Gastroesophageal sphincter (tissue), 4 donors: ENCODE measurements around the gene SH2B2. TPM values are rescaled to one million over a fixed set of nuclear protein-coding genes. Genes with fewer than 3 reads are reported as not detected.

ENCODE experiments used
- ATAC-seq: fragments of 150-250 bp; one replicate; pipeline ENCODE4 v1.9.1; 2016; ENCODE audit warnings: mild to moderate bottlenecking, moderate library complexity
- H3K27ac ChIP-seq, 4 donors: fragments of 200-600 bp; sonication (generic) in 3 of 4; 1 replicate in 3 of 4; 2 replicates in 1 of 4; pipeline ENCODE4 v1.5.1; 2016 to 2019
- H3K27me3 ChIP-seq: fragments of 200-600 bp; sonication (generic); one replicate; pipeline ENCODE4 v1.5.1; 2019
- H3K36me3 ChIP-seq, 2 donors: fragments of 200-600 bp; sonication (generic); one replicate each; pipeline ENCODE4 v1.5.1; 2019; ENCODE audit warnings: control low read depth in 1 of 2
- H3K4me1 ChIP-seq, 3 donors: fragments of 200-600 bp; sonication (generic); 1 replicate in 2 of 3; 2 replicates in 1 of 3; pipeline ENCODE4 v1.5.1; 2016 to 2019; ENCODE audit warnings: control low read depth in 2 of 3
- H3K4me3 ChIP-seq, 2 donors: fragments of 200-600 bp; sonication (generic); one replicate each; pipeline ENCODE4 v1.5.1; 2019; ENCODE audit warnings: mild to moderate bottlenecking in 1 of 2, moderate library complexity in 1 of 2
- H3K9me3 ChIP-seq, 3 donors: fragments of 200-600 bp; sonication (generic); one replicate each; pipeline ENCODE4 v1.5.1; 2017 to 2019; ENCODE audit warnings: control low read depth in 2 of 3
- EP300 ChIP-seq: sonication (generic); formaldehyde crosslinking; IDR thresholded peaks from one replicate; pipeline ENCODE4 v1.6.1; 2017; ENCODE audit warnings: antibody characterized with exemption, mild to moderate bottlenecking
- POLR2A ChIP-seq, 2 donors: fragments of 450-650 bp; IDR thresholded peaks; one replicate each; pipeline ENCODE4 v1.6.1; 2017; ENCODE audit warnings: antibody characterized with exemption in 2 of 2, mild to moderate bottlenecking in 2 of 2, moderate library complexity in 1 of 2
- POLR2AphosphoS5 ChIP-seq: sonication (generic); formaldehyde crosslinking; IDR thresholded peaks from one replicate; pipeline ENCODE4 v1.6.1; 2017; ENCODE audit warnings: antibody characterized with exemption
- WGBS, 2 donors: methylation state at CpG; one replicate each; pipeline ENCODE4 v1.1.5; 2018; ENCODE audit warnings: low coverage in 1 of 2; 5-methylcytosine and 5-hydroxymethylcytosine counted together
- total RNA-seq, 4 donors: library from RNA; depleted of rRNA; stranded (reverse); fragments of >200 nt; gene quantifications; one replicate each; pipeline ENCODE4 v1.1.0, GENCODE V29; 2016
- TF ChIP-seq, protein P1 (sequence below), 4 experiments: fragments of 200-600 bp in 2 of 4; fragments of 450-650 bp in 2 of 4; sonication (generic) in 1 of 4; IDR thresholded peaks; one replicate each; pipeline ENCODE4 v1.5.1; 2017 to 2019; ENCODE audit warnings: antibody characterized with exemption in 4 of 4, mild to moderate bottlenecking in 2 of 4, moderate library complexity in 2 of 4

SH2B2 gene
- total RNA-seq, 4 donors from 2014 or later: 2.8 to 8.0 (median 3.8) TPM

DNA sequence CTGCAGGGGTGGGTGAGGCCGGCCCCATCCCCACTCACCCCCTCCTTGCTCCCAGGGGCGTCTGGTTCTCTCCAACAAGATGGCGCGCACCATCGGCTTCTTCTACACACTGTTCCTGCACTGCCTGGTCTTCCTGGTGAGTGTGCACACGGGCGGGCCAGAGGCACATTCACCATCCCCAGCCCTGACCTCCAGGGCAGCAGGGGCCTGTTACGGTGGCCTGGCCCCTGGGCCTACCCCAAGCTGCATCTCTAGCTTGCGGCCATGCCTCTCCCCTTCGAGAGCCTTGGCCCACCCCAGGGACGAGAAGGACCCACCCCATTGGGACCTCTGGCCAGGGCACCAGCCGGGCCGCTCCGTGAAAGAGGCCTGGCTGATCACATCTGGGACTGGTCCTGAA, 4.9 kb upstream of the SH2B2 start:
- Histone ChIP-seq H3K27ac (no peak overlapping the region), H3K4me1 (peaks cover 0 to 22% (median 6%) of the 10 kb centered on the region in 3 donors), H3K4me3 (no peak overlapping the region), H3K27me3 (no peaks in the 10 kb centered on the region), H3K36me3 (no peaks in the 10 kb centered on the region), H3K9me3 (no peaks in the 10 kb centered on the region)
- WGBS, 2 donors: 93% methylated on average over 3 of the region's 14 CpGs; no CpG with 5 or more reads in 1 of the 2 donors
- TF ChIP-seq, protein P1, sequence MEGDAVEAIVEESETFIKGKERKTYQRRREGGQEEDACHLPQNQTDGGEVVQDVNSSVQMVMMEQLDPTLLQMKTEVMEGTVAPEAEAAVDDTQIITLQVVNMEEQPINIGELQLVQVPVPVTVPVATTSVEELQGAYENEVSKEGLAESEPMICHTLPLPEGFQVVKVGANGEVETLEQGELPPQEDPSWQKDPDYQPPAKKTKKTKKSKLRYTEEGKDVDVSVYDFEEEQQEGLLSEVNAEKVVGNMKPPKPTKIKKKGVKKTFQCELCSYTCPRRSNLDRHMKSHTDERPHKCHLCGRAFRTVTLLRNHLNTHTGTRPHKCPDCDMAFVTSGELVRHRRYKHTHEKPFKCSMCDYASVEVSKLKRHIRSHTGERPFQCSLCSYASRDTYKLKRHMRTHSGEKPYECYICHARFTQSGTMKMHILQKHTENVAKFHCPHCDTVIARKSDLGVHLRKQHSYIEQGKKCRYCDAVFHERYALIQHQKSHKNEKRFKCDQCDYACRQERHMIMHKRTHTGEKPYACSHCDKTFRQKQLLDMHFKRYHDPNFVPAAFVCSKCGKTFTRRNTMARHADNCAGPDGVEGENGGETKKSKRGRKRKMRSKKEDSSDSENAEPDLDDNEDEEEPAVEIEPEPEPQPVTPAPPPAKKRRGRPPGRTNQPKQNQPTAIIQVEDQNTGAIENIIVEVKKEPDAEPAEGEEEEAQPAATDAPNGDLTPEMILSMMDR (IDR thresholded peaks at IDR 0.05): no peak
- TF ChIP-seq POLR2AphosphoS5 (no peak), POLR2A (IDR thresholded peaks at IDR 0.05) (no peak), EP300 (no peak)
- no peak for ATAC-seq

DNA sequence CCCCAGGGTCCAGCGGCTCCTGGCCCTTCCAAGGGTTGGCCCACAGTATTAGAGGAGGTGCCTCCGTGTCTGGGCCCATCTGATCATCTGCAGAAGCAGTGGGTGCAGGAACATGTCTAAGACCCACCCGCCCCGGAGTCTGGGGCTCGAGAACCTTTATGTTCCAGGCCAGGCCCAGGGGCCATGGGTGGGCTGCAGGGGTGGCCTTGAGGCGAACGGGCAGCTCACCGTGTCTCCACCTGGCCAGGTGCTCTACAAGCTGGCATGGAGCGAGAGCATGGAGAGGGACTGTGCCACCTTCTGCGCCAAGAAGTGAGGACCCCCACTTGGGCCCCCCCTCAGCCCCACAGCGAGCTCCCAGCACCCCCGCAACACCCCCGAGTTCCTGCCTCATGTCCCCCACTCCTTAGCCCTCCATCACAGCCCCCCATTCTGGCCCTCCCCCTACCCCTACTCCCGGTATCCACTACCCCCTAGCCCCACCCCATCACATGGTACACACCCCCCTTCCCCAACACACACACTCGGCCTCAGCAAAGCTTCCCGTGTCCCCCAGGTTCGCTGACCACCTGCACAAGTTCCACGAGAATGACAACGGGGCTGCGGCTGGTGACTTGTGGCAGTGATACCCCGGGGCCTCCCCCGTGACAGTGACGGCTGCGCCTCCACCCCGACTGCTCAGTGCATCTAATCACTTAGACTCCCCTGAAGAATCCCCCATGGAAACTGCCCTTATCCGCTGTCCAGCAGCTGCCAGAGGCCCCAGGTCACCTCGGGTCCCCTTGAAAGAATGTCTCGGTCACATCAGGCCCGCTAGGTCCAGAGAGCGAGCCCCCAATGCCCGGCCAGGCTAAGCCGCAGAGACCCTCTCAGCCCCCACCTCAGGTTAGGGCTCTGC, 4.0 kb upstream of the SH2B2 start:
- TF ChIP-seq POLR2AphosphoS5: no peak
- TF ChIP-seq EP300: no peak
- no peak for TF ChIP-seq POLR2A (IDR thresholded peaks at IDR 0.05)
- TF ChIP-seq, protein P1 (IDR thresholded peaks at IDR 0.05): no peak

DNA sequence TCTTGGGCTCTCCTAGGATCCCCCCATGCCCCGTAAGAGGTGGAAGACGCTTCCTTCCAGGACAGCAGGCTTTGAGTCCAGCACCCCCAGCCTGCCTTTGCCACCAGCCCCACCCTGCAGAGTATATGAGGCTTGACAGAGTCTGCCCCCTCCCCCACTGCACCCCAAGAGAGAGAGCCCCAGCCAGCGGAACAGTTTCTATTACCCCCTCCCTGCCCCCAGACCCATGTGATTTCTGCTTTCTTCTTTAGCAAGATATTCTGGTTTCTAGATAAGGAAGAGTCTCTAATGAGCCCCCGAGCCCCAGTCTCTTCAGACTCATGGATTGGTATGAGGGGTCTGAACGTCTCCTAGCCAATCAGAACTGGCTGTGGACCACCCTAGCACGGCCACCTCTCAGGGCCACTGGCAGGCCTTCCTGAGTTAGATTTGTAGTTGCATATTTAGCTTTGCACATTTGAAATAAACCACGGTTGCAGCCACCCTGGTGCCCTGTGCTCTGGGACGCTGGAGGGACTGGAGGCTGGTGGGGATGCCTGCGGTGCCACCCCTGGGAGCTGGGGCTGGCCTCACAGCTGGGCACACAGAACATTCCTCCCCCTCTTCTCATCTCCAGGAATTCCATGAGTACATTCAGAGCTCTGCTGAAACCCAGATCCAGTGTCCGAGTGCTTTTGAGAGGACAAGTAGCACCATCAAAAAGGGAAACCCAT, 3.0 kb upstream of the SH2B2 start:
- 80% methylated on average over 1 of the region's 10 CpGs; no CpG with 5 or more reads in 1 of the 2 donors for WGBS, 2 donors
- no peak for ATAC-seq
- H3K9me3 ChIP-seq: no peaks in the 10 kb centered on the region
- peaks cover 0 to 40% (median 12%) of the 10 kb centered on the region in 3 donors for H3K4me1 ChIP-seq
- H3K36me3 ChIP-seq: no peaks in the 10 kb centered on the region
- TF ChIP-seq, protein P1 (IDR thresholded peaks at IDR 0.05): no peak
- TF ChIP-seq POLR2AphosphoS5 (no peak), EP300 (no peak), POLR2A (IDR thresholded peaks at IDR 0.05) (no peak)
- H3K27me3 ChIP-seq: no peaks in the 10 kb centered on the region
- no peak overlapping the region for H3K27ac ChIP-seq
- no peak overlapping the region for H3K4me3 ChIP-seq

More for the DNA sequence above, 4.0 kb upstream of the SH2B2 start:
- H3K4me1 ChIP-seq: peaks cover 0 to 31% (median 6%) of the 10 kb centered on the region in 3 donors
- ATAC-seq: no peak
- 80% methylated on average over 6 of the region's 32 CpGs; no CpG with 5 or more reads in 1 of the 2 donors for WGBS, 2 donors
- H3K27ac ChIP-seq: no peak overlapping the region
- no peaks in the 10 kb centered on the region for H3K36me3 ChIP-seq
- no peaks in the 10 kb centered on the region for H3K27me3 ChIP-seq
- H3K9me3 ChIP-seq: no peaks in the 10 kb centered on the region
- H3K4me3 ChIP-seq: no peak overlapping the region

DNA sequence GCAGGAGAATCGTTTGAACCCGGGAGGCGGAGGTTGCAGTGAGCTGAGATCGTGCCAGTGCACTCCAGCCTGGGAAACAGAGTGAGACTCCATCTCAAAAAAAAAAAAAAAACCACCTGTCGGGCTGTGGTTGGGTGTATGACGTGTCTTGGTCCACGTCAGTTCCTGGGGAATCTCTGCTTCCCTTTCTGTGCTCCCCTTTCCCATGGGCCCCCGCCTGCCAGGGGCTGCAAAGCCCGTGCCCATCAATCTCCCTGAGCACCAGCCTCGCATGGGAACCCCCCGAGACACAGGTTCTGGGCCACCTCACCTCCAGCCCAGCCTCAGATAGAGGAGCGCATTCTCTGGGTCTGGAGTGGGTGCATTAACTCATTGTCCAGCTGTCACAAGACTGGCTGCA, 2.3 kb upstream of the SH2B2 start:
- WGBS, 2 donors: 71 to 91% methylated on average over 6 to 8 of the region's 12 CpGs
- Histone ChIP-seq H3K27me3 (no peaks in the 10 kb centered on the region), H3K4me3 (no peak overlapping the region), H3K27ac (no peak overlapping the region), H3K36me3 (no peaks in the 10 kb centered on the region), H3K4me1 (peaks cover 0 to 43% (median 12%) of the 10 kb centered on the region in 3 donors), H3K9me3 (no peaks in the 10 kb centered on the region)
- no peak for ATAC-seq
- no peak for TF ChIP-seq POLR2A (IDR thresholded peaks at IDR 0.05)
- no peak for TF ChIP-seq POLR2AphosphoS5
- no peak for TF ChIP-seq EP300
- TF ChIP-seq, protein P1 (IDR thresholded peaks at IDR 0.05): no peak
